Fibroblast of skin of right biceps (primary cell): Measurements from ENCODE around the gene GALNT12.
A peak's percentile ranks its signal among the peaks of the same experiment; 100 is the strongest.

Experiments
- DNase-seq: peaks from one replicate; pipeline ENCODE4 v3.0.0-alpha.2; 2013

The GALNT12 gene

DNA sequence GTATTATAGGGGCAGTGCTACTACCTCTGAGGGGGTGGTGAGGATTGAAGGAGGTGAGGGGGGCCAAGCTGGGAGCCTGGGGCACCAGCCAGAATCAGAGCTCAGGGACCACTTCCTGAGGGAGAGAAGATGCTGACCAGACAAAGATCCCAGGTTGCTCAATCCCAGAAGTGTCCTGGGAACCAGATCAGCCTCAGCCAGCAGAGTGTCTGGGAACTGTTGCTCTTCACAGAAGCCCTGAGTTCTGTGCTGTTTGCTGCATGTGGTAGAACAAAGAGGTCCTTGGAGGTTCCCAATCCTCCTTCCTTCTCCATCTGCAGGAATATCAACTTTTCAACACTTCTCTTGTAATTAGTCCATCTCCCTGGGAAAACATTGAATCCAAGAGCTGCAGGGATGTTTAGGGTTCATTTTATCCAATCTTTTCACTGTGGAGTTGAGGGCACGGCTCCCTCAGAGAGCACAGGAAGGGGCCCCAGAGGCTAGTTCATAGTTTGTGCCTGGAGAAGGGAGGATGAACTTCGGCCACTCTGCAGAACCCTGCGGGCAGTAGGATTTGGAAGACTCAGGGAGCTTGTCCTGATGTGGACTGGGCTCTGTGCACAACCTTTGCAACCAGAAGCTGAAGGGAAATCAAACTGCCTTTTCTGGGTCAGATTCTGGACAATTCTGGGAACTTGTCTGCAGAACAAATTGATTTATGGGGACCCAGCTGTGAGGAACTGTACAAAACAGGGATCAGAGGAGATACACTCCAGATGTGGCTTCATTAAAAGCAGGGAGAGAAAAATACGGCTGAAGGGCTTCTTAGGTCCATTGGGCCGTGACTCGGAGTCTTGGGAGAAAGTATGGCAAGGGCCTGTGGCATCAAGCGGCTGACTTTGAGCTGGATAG lies 57.1 kb downstream of the GALNT12 start:
- DNase-seq, result no peak

DNA sequence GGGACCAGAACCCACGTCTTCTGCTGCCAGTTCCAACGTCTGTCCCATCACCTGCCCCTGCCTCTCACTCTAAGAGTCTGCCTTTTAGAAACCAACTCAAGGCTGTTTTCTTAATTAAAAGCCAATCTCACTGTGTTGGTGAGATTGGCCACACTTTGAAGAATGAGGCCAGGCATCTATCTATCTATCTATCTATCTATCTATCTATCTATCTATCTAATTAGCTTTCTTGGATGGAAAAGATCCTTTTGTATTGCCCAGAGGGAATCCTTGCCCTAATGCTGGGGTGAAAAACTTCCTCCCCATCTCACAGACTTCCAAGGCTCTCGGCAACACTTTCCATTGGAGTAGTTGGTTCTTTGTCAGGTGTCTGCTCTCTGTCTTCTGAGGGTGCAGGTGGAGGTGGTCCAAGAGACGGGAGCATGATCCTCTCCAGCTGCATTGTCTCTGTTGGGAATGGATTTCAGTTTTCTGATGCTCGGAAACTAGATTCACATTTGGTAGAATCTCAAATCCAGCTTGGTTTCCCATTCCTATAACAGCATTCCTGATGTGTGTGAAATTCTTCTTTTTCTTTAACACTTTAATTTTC lies 57.9 kb downstream of the GALNT12 start:
- DNase-seq, result no peak

DNA sequence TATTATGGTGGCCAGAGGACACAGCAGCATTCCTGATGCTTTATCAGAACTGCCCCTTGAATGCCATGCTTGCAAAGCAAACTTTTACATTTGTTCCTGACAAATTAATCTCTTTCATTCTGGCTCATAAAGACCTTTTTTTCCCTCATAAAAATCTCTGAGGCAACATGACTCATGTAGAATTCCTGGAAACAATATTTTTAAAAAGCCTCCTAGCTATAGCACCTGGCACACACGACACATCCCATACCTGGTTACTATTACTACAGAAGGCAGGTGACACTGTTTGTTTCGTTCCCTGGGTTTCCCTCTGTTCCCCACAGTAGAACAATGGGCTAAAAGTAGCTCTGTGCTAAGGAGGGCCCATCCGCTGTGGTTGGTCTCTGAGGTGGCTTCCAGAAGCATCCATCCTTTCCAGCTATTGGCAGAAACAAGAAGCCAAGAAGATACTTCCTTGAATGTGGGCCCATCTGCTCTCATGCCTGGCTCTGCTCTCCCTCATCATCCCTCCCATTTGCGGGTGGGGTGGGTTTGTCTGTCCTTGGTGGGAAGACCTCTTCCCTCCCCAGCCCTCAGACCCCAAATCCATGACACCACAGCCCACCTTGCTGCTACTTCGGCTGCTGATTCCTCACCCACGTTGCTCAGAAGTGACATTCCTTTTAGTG lies 59.1 kb downstream of the GALNT12 start:
- DNase-seq, result no peak

DNA sequence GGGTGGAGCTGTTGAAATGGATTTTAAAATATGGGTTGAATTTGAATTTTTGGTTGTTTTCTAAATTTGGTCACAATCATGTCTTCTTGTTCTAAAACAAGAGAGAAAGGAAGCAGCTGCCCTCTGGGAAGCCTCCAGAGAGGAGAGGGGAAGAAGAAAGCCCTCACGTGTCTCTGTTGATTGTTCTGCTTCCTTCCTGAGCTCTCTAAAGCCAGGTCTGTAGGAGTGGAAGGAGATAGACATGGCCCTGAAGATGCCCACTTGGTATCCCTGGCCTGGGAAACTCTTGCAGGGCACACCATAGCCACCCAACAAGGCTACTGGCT lies 59.6 kb downstream of the GALNT12 start:
- no peak for DNase-seq

DNA sequence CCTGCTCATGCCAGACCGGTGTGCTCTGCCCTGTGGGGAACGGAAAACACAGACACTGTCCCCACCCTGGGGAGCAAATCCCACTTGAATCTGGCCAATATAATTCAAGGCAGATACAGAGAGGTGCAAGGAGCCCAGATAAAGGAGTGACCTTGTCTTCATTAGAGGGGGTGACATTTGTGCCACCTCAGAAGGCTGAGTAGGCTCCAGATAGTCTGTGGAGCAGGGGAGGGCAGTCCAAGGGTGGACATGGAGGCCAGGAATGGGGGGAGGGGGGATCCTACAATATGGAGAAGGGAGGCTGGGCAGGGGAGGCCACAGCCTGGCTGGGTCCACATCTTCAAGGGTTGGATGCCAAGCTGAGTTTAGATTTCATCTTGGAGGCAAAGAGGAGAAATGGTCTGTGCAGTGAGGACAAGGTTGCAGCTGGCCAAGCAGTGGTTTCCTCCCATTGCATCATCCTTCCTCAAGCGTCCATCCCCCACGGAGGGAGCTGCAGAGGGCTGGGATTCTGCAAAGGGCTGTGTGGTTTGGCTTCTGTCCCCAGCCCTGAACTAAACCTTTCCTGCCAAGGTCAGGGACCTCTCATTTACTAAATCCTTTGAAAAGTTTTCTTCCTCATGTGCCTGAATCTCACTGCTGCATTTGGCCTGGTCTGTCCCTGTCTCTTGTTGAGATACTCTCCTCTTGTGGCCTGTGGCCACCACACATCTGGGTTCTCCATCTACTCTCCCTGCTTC lies 60.1 kb downstream of the GALNT12 start:
- DNase-seq, result peak; percentile 91

DNA sequence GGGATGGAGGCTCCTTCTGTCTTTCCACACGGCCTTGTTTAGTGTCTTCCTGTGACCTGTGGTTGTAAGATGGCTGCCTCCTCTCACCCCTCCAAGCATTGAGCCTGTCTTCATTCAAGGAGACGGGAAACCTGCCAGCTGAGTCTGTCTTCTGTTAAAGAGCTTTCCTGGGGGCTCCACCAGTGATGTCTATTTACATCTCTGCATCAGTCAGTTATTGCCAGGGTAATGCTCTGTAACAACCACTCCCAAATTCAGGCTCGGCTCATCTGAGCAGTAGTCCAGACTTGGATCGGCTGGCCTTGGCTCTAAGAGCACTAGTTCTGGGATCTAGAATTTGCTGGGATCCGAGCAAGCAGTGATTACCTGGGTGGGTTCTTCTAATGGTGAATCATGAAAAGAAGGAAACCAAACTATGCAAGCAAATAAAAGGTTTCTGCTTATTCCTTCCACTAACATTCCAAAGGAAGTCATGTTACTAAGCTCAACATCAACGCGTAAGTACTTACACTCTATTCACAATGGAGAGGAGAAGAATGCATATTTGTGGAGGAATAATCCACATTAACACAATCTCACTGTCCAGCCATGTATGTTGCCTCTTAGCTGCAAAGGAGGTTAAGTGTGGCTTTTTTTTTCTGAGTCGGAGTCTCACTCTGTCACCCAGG lies 61.7 kb downstream of the GALNT12 start:
- DNase-seq, result no peak

DNA sequence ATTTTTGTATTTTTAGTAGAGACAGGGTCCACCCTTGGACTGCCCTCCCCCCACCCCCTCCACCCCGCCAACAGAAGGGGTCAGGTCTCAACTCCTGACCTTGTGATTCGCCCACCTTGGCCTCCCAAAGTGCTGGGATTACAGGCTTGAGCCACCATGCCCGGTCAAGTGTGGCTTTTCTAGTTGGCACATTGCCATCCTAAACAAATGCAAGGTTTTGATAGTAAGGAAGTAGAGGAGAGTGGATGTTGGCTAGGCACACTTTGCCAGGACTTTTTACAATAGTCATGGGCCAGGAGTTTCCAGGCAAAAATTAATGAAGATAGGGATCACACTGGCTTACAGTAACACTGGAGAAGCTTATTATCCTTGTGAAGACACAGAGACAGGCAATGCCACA lies 62.4 kb downstream of the GALNT12 start:
- no peak for DNase-seq

DNA sequence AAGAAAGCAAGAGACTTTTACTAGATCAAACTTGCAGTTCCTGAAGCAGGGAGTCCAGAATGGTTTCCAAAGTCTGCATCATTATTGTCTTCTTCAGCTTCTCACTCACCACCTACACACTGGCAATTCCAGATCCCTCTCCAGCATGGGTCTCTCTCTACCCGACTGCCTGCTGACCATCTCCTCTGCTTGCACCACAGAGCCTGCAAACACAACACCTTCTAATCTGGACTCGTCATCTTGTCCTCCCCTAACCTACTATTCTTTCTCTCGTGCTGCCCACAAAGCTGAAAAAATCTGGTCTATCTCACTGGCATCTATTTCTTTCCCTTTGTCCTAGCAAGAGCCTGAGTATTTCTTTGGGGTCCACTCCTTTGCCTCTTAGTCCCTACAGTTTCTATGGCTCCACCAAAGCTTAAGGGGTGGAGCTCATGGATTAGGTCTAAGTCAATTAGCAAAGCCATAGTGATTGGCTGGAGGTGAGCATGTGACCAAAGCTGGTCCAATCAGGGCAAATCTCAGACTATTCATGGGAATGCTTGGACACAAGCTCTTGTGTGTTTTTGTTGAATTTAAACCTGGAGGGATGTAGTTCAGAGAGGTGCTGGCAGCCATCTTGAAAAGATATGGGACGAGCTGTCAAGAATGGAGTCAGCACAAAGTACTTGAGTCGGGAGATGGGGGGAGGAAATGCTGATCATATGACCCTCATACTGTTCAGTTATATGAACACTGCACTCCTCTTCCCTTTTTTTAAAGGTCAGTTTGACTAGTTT lies 63.5 kb downstream of the GALNT12 start:
- DNase-seq, result no peak

DNA sequence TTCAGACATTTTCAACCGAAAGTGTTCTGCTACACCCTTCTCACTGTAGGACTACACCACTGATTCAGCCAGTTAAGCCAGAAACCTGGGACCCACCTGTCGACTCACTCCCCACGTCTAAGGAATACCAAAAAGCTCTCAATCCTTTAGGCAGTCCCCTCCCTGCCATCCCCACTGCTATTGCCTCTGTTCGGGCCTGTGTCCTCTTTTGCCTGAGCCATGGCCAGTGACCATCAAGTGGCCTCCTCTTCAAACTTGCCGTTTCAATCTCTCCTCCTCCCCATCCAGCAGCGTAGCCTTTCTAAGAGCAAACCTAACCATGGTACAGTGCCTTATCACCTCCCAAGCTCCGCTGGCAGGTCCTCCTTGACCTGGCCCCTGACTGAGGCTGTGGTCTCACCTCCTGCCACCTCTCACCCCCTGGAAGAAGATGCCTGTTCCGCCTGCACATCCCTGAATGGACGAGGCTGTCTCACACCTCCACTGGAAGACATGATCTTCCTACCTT lies 64.1 kb downstream of the GALNT12 start:
- DNase-seq, result no peak

DNA sequence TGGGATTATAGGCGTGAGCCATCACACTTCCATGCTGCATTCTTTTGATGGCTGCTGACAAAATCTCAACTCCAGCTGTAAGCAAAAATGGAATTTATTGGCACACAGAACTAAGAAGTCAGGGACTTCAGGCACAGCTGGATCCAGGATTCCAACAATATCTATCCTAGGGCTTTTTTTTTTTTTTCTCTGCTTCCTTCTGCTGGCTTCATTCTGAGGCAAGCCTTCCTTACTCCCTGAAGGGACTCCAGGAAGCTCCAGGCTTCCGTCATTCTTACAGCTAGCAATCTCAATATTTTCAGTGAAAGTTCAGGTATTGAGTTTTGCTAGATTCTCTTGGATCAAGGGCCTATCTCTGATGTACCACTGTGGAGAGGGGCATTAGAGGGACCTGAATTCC lies 66.1 kb downstream of the GALNT12 start:
- DNase-seq, result no peak

DNA sequence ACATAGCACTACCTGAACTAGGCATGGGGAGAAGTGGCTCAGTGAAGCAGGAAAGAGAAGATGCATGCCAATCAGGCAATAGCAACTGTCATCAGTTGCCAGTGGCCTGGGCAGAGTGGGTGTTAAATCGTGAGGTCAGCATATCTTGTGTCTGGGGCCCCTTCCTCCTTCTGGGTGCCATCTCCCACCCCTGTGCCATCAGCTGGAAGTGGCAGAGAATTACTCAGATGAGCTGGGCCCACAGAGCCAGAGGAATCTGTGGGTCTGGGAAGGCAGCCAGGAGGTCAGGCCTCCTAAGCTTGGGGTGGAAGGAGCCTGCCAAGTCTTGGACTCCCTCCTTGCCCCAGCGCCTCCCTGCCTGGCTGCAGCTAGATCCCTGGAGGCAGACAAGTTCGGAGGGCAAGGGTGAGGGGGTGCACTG lies 66.5 kb downstream of the GALNT12 start:
- no peak for DNase-seq

DNA sequence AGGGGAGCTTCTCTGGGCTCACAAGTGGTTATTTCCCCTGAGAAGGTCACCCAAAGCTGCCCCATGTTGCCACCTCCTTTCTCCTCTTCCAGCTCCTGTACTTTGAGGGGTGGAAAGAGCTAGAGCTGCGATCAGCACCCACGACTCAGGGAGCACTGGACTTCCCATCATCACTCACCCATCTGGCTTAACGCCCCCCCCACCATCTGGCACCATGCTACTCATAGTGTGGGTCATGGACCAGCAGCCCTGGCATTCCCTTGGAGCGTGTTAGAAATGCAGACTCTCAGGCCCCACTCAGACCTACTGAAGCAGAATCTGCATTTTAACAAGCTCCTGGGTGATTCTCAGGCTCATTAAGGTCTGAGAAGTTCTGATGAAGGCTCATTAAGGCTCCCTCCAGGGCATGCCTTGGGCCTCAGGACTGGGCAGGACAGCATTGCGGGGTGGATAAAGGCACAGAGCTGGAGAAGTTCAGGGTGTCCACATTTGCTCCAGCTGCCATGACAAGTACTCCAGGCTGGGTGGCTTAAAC lies 67.3 kb downstream of the GALNT12 start:
- DNase-seq, result no peak

DNA sequence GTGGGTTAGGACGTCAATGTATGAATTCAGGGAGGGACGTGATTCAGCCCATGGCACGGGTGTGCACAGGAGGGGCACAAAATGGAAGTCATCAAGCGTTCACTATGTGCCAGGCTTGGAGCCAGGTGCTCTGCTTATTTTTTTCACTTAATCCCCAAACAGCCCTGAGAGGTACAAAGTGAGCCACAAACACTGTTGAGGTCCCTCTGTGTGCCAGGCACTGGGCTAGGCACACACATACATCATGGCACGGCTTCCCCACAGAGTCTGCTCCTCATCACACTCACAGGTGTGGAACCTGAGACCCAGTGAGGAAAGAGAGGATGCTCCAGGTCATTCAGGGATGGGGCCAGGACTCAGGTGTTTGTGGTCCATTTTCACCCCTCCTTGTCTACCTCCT lies 68.1 kb downstream of the GALNT12 start:
- no peak for DNase-seq

DNA sequence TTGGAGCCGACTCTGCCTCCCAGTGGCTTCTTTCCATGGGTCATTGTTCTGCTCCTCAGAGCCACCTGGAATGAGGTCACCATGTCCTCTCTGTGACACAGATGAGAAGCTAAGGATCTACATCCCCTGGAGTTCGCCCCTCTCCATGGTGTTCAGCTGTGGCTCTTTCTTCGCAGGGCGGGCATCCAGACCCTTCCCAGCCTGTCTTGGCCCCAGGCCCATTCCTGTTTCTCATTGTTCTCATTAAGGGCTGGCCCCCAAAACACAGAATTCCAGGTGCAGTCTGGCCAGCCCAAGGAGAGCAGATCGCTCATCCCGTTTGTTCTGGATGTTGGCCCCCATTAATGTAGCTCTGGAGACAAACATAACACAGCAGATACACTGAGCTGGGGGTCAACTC lies 69.8 kb downstream of the GALNT12 start:
- no peak for DNase-seq

DNA sequence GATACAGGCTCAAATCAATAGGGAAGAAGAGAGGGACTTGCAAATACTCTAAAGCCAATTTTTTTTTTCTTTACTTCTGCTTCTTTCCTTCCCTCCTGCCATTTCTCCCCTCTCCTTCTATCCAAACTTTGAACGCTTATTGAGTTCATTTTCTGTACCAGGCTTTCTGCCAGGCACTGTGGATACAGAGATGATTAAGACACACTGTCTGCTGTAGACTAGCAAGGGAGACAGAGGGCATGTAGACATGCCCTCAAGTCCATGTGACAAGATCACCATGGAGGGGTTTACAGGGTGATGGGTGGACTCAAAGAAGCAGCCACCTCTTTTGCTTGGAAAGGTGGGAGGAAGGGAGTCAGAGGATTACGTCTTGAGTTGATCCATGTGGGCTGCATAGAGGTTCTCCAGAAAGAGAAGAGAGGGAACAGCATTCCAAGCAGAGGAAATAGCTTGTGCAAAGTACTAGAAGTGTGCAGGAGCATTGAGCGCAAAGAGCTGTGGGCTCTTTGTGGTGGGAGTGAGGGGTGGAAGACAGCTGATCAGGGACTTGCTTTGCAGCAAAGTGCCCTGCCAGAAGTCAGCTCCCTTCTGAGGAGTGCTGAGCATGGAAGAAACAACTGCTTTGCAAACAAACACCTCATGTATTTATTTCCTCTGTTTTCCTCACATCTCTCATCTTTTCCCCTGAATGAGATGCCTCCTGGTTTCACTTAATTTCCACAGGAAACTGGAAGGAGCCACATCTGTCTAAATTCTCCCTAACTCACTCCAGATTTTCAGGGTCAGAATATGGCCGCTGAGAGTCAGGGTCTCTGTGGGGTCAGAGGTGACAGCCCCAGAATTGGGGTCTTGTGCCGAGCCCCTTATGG lies 71.9 kb downstream of the GALNT12 start:
- no peak for DNase-seq

DNA sequence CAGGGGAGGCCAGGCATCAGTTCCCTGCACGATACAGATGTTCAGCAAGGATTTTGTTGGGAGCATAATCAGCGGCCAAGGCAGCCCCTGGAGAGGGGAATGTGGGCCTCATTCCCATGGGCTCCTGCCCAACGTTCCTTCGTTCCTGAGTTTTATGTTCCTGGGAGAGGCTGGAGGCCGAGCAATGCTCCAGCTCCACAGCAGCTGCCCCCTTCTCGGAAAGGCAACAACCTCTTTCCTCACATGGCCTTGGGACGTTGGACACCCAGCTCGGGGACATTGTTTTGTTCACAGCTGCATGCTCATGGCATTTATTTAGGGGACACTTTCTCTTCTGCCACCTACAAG lies 72.5 kb downstream of the GALNT12 start:
- no peak for DNase-seq

DNA sequence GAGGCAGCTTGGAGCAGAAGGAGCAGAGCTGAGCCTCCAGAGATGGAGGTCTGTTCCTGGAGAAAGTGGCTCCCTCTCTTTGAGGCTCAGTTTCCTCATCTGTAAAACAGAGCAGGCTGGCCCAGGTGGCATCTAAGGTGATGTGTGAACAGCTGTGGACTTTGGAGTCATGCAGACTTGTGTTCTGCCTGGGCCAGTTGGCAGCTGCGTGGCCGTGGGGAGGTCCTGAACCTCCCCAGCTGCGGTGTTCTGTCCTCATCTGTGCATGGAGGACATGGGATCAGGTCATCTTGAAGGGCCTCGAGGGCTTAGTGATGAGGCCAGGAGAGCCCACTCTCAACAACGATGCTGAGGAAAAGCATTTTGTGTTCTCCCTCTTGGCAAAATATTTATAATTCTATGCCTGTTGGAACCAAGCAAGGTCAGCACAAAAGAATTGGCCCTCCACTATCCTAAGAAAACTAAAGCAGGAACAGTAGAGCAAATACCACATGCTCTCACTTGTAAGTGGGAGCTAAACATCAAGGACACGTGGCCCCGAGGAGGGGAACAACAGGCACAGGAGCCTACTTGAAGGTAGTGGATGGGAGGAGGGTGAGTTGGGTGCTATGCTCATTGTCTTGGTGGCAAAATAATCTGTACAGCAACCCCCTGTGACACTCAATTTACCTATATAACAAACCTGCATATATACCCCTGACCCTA lies 73.0 kb downstream of the GALNT12 start:
- DNase-seq, result no peak

DNA sequence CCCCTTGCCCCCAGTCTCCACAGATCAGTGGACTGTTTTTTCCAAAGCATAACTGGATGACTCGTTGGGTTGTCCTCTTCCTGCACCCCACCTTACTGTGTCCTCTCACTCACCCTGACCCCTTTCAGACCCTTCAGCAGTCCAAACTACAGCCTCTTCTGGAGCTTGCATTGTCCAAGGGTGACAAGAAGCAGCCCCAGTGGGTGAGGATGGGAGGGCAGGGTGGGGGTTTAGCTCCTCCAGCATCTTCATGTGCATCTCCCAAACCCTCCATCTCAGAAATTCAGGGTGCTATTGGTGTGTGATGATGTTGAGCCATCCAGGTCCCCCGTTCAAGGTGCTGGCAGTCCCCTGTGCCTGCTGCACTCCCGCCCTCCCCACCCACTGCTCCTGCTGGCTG lies 73.9 kb downstream of the GALNT12 start:
- no peak for DNase-seq

DNA sequence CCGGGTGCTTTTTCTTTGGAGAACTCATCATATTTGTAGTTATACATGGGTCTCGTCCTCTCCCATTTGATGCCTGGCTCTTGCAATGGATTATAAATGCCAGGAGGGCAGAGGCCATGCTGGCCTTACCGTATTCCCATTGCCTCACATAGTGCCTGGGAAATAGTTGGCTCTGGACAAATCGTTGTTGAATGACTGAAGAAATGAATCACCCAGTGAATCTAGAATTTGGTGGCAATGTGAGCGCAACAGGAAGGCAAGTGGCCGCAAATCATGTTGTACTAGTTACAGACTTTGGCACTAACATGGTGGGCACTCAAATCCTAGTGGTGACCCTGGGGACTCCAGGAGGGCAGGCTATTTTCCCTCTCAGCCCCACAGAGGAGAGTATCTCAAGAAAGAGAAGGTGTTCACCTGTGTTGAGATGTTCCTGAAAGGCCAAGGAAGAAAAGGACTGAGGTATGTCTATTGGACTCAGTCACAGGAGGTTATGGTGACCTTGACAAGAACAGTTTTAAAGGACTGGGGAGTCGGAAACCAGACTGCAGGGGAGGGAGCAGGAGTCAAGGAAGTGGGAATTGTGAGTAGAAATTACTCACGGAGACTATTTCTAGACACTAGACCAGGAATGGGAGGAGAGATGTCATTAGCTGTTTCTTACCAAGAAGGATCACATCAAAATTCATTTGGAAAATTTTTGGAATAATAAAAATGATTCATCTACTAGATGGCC lies 74.5 kb downstream of the GALNT12 start:
- peak; percentile 62 for DNase-seq
